ENCODE data around the gene TNFRSF13B.
A peak's percentile ranks its signal among the peaks of the same experiment; 100 is the strongest.
"Not testable (repeated sequence)": the region's sequence is repeated elsewhere in the genome, so short reads cannot be mapped to it uniquely, and the experiment has no call there.

The TNFRSF13B gene

GRCh38 chr17:16924696-16925440 is 47.0 kb downstream of the TNFRSF13B start:
- no peak for DNase-seq

- DNase-seq, result no peak
Measured at GRCh38 chr17:16923904-16924695, 47.8 kb downstream of the TNFRSF13B start.

DNA sequence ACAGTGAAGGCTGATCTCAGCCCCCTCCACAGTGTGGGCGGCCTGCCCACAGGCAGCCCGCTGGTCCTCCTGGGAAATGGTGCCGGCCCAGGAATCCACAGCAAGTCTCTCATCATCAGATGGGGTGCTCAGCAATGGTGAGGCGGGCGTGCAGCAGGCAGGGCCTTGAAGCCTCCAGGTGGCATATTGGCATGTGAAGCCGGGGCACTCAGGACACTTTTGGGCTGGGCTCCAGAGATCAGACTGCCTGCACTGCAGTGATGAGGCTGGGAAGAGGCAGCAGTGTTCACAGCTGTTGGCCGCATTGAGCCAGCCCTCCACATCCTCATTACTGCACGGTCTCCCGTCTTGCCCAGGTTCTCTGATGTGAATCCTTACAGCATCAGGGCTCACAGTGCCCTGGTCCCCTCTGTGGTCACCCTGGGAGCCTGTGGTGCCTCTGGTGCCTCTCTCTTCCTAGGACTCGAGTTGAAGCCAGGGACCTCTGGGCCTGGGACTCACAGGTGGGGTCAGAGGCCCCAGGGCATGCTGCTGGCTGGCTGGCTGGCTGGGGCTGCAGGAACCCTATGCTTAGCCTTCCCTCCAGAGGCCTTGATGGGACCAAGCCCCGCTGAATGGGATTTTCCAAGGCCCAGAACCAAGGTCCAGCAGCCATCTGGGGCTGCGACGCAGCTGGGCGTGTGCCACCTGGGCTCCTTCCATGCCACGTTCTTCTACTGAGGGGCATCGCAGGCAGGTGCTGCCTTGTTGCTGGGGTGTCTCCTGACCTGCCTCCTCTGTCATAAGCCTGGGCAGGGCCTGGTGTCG is 48.6 kb downstream of the TNFRSF13B start:
- no peak for DNase-seq

GRCh38 chr17:16922386-16923096 is 49.4 kb downstream of the TNFRSF13B start:
- no peak for DNase-seq

DNA sequence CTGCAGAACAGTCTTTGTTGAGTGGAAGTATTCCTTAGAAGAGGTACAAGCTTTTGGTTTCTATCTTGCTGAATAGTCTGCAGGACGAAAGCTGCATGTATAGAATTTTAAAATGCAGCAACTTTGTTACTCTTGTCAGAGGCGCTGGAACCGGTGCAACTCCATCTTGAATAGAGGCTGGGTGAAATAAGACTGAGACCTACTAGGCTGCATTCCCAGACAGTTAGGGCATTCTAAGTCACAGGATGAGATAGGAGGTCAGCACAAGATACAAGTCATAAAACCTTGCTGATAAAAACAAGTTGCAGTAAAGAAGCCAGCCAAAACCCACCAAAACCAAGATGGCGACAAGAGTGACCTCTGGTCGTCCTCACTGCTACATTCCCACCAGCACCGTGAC is 50.5 kb downstream of the TNFRSF13B start:
- DNase-seq, result not testable (repeated sequence)

DNA sequence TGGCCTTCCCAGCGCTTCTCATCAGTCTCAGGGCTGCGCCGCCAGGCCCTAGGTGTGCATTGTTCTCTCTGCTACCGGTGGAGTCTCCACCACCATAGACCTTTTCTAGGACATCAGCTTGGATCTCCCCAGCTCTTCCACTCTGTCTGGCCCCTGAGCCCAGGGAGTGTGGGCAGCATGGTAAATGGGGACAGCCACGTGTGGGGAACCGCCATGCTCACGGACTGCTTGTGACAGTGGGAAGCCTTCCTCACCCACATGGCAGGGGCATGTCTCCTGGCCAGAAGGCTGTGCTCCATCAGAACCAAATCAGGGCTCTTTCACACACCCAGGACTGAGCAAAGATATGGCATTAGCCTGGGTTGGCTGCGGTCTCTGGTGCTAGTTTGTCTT is 51.3 kb downstream of the TNFRSF13B start:
- DNase-seq, result no peak

GRCh38 chr17:16919663-16920627 is 52.0 kb downstream of the TNFRSF13B start:
- no peak for DNase-seq

DNA sequence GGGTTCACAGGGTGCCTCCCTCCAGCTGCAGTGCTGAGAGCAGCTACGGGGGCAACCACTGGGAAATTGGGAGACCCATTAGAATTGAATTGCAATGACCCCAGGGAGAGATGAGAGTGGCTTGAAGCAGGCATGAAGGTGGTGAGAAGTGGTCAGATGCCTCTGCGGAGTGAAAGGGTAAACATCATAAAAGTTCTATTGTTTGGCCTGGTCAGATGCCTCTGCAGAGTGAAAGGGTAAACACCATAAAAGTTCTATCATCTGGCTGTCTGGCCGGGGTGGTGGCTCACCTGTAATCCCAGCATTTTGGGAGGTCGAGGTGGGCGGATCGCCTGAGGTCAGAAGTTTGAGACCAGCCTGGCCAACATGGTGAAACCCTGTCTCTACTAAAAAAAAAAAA is 53.5 kb downstream of the TNFRSF13B start:
- DNase-seq, result no peak

DNA sequence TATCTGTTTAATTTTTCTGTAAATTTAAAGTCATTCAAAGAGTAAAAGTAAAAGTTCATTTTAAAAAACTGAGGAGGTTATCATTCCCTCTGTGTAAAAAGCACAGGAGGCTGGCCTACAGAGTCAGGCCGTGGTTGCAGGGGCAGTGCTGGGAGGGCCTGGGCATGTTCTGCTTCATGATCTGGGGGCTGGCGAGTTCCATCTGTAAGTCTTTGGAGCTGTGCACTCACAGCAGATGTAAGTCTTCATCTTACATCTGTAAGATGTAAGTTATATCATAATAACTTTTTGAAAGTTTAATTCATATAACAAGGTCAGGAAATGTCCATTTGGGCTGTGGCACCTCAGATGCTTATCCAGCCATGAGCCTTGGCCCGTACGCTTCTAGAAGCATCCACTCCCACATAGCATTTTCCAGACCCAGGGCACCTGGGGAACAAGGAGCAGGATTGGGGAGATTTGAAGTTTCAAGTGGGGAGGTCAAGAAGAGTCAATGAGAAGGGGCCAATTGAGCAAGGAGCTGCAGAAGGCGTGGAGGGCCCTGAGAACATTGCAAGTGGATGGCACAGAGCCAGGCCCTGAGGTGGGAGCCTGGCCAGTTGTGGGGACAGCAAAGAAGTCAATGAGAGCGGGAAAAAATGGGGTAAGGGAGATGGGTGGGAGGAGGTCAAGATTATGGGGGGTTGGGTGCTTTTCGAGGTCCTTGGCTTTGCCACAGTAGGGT is 54.1 kb downstream of the TNFRSF13B start:
- DNase-seq, result no peak

DNA sequence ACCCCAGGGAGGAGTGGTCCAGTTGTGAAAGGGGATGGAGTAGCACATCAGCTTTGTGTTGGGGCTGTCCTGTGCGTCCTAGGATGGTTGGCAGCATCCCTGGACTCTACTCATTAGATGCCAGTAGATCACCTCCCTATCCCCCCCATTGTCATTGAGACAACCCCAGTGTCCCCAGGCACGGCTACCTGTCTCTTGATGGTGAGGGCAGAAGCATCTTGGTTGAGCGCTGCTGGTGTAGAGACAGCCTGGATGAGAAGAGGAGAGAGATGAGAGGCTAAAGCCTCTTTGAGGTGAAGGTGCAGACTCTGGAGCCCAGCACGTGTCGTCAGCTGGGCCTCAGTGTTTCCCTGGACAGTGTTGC is 55.4 kb downstream of the TNFRSF13B start:
- no peak for DNase-seq

GRCh38 chr17:16915752-16916556 is 56.0 kb downstream of the TNFRSF13B start:
- peak; percentile 2 for DNase-seq

DNA sequence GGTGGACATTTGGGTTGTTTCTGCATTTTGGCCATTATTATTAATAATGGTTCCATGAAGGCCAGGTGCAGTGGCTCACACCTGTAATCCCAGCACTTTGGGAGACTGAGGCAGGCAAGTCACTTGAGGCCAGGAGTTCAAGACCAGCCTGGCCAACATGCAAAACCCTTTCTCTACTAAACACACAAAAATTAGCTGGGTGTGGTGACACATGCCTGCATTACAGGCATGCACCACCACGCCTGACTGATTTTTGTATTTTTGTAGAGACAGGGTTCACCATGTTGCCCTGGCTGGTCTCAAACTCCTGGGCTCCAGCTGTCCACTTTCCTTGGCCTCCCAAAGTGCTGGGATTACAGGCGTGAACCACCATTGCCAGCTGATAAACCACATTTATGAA is 58.5 kb downstream of the TNFRSF13B start:
- no peak for DNase-seq

- no peak for DNase-seq
Measured at GRCh38 chr17:16912021-16912962, 59.6 kb downstream of the TNFRSF13B start.

GRCh38 chr17:16911141-16911937 is 60.6 kb downstream of the TNFRSF13B start:
- no peak for DNase-seq

DNA sequence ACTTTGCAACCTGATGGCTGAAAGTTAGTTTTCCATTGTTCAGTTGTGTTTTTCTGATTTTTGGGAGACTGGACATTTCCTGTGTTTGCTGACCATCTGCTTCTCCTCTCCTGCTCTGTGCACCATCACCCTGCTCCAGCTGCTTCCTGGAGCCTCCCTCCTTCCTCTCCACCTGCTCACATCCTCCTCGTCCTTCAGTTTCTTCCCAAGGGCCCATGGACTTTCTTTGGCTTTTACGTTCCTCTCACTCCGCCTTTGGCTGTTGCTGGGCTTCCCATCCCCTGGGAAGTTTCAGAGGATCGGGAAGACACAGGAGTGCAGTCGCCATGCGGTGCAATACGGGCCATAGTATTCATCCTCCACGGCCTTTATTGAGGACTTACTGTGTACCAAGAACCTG is 61.6 kb downstream of the TNFRSF13B start:
- DNase-seq, result no peak

DNA sequence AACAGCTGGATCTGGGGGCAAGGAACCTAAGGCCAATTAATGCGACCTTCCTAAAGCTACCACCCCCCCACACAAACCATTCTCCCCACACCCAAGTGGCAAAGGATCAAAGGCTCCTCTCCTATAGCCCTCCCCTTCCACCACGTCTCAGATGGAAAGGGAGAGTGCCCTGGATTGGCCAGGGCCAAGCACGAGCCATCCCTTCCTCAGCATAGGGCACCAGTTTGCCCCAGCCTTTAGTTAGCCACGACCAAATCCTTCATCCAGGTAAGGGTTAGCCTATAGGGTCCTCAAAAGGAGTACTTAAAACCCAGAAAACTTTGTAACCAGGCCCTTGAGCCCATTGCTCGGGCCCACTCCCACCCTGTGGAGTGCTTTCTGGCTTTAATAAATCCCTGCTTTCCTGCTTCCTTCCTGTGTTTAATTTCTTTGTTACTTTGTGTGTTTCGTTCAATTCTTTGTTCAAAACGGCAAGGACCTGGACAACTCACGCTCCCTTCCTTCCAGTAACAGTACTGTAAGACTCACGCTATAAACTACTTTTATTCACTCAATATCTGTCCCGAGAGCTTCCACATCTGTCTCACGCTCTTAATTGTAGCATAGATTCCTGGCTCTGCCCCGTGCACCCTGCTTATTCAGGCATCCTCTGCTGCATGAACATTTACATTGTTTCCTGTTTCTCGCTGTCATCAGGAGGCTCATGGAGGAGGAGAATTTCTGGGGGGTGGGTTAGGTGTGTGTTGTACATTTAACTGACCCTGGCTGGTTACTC is 62.3 kb downstream of the TNFRSF13B start:
- DNase-seq, result no peak

DNA sequence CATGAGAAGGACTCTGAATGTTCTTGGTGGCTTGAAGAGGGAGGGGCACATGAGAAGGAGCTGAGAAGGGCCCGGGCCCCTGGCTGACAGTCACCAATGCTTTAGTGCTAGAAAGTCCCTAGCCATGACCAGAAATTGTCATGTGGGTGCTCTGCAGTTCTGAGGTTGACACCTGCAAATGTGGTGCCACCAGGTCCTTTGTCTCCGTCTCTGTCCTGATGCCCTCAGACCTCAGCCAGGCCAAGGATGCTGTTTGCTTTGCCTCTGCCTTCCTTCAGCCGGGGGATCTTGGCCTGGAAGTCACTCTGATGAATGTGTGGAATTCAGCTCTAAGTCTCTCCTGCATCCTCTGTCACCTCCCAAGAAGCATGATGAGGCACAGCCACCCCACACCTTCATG is 63.6 kb downstream of the TNFRSF13B start:
- DNase-seq, result no peak

Data from MV-4-11 (cell line).